NCI-H2196 (cell line): Measurements from ENCODE around the gene SIN3B.

Source experiments
- DNase-seq: peaks from one replicate; lab custom pipeline; 2025; ENCODE audit not compliant: unreplicated experiment; lab: John Stamatoyannopoulos, UW

SIN3B gene

DNA sequence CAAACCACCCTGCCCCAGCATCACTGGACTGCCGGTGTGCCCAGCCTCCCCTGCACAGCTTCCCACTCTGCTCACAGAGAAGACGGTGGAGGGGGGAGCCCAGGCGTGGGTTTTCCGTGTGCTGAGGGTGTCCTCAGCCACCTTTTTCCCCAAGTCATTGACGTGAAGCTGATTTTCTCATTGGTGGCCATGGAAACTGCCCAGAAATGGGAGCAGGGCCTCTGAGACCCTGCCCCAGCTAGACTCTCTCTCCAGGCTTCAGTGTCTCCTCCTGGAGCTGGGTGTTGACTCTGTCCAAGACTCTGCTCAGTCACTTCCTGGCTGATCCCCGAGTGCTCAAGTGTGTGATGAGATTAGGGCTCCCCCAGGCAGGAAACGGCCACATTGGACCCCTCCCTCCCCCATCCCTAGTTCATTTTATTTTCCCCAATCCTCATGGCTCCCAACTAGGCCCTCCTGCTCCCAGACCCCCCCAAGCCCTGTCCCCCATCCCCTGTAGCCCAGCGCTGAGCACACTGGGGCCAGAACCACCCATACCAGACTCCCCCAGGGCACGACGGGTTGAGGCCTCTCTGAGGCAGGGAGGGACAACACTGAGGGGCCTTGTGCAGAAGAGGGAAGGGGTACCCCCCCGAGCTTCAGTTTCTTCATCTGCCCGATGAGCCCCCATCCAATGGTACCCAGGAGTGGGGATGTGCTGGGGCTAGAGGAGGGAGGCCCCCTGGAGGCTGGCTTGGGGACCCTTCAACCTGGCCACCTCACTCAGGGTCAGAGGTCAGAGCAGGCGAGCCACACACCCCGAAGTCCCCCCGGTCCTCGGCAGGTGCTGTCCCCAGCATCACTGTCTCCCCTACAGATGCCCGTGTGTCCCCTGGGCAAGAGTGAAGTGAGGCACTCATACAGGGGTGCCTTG, 58.4 kb downstream of the SIN3B start:
- DNase-seq: no peak

DNA sequence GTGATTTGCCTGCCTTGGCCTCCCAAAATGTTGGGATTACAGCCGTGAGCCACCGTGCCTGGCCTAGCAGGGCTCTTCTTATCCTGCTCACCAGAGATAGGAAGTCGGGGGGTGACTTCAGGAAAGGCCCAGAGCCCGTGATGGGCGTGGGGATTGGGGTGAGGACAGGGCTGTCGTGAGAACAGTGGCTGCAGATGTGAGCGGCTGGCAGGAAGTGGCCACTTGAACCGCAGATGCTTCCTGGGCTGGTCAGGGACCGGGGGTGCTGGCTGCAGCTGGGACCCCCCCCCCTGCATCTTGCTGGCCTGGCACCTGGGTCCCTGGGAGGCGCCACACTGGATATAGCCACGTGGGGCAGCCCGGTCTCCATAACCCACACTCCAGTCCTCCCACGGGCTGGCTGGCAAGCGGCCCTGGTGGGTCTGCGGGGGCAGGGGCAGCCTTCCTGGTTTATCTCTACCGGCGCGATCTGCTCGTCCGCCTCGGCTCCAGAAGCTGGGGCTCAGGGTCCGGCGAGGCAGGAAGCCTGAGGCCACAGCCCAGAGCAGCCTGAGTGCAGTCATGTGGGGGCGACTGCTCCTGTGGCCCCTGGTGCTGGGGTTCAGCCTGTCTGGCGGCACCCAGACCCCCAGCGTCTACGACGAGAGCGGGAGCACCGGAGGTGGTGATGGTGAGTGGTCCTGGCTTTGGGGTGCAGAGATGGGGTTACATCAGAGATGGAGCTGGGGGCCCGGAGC, 59.6 kb downstream of the SIN3B start, which contains the start of gene F2RL3:
TSS of gene F2RL3 (plus strand) at position 371 of the 737 bp plus-strand sequence. CDS start at position 562, 191 bp downstream.
- DNase-seq: no peak

DNA sequence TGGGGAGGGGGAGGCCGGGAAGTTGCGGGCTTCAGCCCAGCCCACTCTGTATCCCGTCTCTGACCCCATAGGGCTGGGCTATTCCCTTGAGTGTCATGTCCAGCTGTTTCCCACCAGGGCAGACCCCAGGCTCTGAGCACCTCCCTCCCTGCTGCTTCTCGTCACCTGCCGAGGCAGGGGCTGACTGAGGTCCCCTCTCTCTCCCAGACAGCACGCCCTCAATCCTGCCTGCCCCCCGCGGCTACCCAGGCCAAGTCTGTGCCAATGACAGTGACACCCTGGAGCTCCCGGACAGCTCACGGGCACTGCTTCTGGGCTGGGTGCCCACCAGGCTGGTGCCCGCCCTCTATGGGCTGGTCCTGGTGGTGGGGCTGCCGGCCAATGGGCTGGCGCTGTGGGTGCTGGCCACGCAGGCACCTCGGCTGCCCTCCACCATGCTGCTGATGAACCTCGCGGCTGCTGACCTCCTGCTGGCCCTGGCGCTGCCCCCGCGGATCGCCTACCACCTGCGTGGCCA, 60.2 kb downstream of the SIN3B start:
- DNase-seq: no peak

DNA sequence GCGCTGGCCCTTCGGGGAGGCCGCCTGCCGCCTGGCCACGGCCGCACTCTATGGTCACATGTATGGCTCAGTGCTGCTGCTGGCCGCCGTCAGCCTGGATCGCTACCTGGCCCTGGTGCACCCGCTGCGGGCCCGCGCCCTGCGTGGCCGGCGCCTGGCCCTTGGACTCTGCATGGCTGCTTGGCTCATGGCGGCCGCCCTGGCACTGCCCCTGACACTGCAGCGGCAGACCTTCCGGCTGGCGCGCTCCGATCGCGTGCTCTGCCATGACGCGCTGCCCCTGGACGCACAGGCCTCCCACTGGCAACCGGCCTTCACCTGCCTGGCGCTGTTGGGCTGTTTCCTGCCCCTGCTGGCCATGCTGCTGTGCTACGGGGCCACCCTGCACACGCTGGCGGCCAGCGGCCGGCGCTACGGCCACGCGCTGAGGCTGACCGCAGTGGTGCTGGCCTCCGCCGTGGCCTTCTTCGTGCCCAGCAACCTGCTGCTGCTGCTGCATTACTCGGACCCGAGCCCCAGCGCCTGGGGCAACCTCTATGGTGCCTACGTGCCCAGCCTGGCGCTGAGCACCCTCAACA, 60.8 kb downstream of the SIN3B start:
- DNase-seq: no peak

DNA sequence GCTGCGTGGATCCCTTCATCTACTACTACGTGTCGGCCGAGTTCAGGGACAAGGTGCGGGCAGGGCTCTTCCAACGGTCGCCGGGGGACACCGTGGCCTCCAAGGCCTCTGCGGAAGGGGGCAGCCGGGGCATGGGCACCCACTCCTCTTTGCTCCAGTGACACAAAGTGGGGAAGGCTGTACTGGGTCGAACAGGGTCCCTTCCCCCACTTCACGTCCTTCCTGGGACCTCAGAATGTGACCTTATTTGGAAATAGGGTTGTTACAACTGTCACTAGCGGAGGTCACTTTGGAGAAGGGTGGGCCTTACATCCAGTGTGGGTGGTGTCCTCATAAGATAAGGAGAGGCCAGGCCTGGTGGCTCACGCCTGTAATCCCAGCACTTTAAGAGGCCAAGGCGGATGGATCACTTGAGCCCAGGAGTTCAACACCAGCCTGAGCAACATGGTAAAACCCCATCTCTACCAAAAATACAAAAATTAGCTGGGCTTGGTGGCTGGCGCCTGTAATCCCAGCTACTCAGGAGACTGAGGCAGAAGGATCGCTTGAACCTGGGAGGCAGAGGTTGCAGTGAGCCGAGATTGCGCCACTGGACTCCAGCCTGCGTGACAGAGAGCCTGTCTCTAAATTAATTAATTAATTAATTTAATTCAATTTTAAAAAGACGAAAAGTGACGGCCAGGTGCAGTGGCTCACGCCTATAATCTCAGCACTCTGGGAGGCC, 61.4 kb downstream of the SIN3B start:
- no peak for DNase-seq

DNA sequence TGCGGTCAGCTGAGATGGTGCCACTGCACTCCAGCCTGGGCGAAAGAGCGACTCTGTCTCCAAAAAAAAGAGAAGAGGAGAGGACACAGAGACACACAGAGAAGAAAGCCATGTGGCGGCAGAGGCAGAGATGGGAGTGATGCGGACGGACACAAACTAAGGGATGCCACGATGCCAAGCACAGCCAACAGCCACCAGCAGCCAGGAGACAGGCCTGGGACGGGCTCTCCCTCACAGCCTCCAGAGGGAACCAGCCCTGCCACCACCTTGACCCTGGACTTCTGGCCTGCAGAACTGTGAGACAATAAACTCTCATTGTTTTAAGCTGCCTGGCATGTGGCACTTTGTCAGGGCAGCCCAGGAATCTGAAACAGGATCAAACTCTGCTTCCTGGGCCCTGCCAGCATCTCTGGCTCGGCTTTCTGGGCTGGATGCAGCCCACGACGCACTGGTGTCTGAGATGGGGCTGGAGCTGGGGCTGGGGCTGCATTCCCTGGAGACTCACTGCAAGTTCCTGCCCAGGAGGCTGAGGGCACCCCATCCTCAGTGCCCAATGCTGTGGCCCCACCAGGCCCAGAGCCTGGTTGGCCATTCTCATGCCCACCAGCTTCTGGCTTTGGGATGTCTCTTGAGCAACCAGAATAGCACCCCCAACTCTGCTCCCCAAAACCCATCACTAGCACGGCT, 62.6 kb downstream of the SIN3B start:
- no peak for DNase-seq

DNA sequence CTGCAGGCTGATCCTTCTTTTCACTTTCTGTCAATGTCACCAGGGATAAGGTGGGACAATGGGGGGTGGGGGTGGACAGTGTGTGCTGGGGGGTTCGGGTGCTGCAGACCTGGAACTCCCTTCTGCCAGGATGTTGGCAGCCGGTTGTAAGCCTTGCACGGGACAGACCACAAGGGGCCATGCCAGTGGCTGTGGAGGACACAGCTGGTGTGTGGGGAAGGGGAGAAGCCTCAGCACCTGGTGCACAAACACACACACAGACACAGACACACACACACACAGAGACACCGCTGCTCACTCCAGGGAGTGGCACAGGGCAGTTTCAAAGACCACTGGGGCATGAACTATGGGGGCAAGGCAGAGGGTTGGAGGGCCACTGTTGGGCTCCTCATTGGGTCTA, 63.2 kb downstream of the SIN3B start:
- no peak for DNase-seq

DNA sequence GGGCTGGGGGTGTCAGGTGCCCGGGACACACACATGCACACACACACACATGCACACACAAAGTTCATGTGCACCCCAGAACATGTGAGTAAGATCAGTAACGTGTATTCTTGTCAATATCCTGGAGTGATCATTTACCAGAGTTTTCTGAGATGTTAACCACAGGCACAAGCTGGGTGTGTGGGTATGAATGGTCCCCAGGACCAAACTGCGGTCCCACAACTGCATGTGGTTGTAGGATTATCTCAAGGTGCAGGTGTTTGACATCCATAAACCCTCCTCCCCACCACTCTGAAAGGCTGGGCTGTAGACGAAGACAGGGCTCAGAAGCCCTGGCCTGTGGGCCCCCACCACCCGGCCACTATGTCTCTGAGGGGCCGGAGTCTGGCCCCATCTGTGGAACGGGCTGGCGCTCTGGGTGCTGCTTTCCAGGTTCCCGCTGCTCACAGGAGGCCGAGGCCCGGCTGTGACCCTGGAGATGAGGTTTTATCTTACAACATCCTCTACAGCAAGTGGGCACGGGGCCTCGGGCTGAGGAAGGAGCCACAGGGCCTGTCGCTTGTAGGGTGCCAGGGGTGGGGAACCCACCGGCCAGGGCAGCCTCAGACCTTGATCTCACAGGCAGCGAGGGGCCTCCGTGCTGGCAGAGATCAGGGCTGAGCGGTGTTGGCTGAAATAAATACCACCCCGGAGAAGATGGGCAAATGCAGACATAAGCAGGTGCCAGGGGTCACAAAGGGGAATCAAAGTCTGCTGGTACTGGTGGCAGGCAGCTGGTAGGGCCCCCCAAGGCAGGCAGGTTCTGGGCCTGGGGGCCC, 63.9 kb downstream of the SIN3B start:
- no peak for DNase-seq

DNA sequence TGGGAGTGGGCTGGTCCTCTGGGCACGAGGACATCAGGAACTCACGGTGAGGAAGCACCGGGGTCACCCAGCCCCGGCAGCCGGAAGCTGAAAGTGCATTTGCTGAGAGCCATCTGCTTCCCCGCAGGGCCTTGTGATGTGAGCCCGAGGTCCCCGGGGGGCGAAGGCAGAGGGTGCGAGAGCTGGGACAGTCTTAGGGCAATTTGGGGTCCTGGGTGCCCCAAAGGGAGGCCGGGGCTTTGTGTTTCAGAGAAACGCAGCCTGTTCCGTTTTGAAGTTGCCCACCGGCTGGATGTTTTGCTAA, 64.4 kb downstream of the SIN3B start:
- DNase-seq: no peak

DNA sequence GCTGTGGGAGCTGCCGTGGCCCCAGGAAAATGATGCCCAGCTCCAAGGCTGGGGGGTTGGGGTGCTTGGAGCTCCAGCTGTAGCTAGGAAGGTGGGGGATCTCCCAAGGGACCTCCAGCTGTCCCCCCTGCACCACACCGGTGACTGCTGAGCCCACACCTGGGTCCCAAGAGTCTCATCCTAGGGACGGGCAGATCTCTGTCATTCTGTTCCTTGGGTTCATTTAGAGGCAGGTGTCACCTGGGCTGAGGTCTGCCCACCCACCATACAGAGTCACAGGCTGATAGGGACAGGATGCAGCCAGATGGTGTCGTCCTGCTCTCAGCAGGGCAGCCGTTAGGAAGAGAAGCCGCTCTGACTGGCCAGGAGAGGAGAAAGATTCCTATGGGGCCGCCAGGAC, 64.9 kb downstream of the SIN3B start:
- DNase-seq: no peak

DNA sequence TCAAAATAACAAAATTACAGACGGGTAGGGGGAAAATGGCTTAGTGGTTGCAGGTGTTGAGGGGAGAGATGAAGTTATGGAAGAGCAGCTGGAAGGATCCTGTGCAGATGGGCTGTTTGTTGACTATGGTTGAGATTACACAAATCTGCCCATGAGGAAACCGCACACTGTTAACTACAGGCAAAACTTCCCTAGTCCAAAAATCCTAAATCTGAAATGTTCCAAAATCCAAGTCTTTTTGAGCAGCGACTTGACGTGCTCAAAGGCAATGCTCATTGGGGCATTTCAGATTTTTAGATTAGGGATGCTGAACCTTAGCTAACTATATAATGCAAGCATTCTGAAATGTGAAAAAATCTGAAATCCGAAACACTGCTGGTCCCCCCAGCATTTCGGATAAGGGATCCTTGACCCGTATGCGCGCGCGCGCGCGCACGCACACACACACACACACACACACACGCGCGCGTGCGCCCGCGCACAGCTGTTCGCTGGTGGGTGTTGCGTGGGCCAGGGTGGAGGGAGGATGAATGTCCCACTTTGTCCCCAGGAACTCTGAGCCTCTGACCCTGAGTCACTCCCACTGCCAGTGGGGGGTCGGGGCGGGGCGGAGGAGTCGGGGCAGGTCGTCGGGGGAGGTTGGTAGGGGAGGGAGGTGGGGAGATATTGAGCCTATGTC, 66.4 kb downstream of the SIN3B start:
- DNase-seq: no peak

DNA sequence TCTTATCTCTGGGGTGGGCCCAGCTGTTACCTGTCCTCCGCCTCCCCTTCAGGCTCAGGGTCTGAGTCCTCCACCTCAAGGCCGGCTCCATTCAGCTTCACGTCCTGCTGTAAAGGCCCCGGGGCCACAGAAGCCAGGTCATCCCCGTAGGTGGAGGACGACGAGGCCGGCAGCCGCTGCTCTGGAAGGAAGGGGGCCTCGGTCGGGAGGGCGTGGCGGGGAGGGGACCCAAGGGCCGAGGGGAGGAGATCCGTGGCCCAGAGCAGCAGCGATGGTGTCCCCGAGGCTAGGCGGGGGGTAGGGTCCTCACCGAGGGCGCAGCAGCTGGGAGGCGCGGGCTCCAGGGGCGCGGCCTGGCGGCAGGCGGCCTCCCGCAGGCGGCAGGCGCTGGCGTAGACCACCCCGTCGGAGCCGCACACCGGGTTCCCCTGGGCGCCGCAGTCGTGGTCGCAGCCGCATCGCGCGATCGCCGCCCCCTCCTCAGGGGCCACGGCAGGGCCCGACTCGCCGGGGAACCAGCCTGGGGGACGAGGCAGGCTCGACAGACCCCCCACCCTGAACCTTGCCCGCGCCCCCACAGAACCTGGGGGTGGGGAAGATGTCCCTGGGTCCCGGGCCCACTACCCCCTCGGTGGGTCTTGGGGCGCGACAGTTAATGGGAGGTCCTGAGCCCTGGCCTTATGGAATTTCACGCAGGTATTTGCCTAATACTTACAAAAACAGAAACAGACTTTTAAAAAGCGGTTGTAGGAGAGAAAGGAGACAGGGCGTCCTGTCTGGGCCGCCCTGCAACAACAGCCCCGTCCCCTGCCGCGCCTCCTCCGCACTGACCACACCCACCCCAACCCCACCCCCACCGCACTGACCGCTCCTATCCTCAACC, 67.2 kb downstream of the SIN3B start:
- DNase-seq: no peak

DNA sequence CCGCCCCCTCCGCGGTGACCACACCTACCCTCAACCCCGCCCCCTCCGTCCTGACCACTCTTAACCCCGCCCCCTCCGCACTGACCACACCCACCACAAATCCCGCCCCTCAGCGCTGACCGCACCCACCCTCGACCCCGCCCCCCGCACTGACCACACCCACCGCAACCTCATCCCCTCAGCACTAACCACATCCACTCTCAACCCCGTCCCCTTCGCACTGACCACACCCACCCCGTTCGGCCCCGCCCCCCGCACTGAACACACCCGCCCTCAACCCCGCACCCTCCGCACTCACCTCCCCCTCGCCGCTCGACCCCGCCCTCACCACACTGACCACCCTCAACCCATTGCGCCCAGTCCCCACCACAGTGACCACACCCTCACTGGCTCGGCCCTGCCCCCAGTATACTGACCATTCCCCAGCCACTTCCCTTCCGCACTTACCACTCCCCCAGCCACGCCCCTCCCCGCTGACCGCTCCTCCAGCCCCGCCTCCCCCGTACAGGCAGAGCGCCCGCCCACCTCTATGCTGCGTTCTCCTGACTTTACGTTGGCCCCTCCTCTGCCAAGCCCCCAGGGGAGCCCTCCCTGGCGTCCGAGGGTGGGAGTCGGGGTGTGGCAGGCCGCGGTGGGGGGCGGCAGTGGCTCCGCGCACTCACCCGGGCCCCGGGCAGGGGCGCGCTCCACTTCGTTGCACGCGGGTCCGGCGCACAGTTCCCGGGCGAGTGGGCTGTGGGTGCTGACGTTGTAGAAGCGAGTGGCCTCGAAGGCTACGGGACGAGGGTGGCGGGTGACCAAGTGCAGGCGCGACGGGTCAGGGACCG, 68.0 kb downstream of the SIN3B start:
- DNase-seq: peak; percentile 92

DNA sequence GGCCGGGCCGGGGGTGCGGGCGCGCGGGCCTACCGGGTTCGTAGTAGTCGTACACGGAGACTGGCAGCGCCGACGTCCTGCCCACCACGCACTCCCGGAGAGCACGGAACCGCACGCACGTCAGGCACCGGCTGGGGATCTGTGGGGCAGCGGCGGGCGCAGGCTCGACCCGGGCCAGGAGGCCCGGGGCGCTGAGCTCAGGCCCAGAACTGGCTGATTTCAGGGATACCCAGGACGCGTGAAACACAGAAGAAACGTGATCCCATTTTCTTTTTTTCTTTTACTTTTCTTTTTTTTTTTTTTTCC, 68.6 kb downstream of the SIN3B start:
- no peak for DNase-seq

DNA sequence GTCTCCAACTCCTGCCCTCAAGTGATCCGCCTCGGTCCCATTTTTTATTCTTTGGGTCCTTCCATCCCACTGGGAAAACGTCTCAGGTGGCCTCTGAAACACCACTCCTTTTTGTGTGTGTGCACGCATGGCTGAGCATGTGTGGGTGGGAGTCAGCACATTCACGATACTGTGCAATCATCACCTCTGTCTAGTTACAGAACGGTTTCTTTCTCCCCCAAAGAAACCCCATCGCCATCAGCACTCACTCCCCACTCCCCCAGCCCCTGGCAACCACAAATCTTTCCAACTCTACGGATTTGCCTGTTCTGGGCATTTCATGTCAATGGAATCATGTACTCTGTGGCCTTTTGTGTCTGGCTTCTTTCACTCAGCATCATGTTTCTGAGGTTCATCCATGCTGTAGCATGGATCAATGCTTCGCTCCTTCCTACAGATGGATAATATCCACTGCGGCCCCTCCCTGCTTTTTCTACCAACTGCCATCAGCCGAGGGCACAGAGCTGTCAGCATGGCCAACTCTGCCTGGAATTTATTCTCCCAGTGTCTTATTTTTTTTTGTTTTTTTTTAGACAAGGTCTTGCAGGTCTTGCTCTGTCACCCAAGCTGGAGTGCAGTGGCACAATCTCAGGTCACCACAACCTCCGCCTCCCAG, 69.3 kb downstream of the SIN3B start:
- no peak for DNase-seq

DNA sequence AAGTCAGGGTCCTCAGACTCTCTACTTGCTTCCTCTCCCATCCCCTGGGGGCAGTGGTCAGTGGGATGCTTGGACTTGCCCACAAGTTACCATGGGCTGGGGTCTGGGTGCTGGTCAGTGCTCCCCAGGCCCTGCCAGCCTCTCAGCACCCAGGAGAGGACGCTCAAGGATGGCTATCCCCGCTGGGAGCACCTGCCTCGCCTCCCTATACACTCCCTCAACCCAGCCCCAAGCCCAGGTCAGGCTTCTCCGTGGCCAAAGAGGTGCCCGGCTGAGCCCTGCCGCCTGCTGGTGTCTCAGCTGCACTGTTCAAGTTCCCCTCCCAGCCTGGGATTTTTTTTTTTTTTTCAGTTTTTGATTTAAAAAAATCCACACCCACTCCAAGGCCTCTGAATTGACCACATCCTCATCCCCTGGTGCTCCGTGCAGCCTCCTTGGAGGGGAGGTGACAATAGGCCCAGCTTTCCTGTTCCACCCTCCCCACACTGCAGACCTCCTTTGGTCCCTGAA, 70.4 kb downstream of the SIN3B start:
- no peak for DNase-seq
